GM13976 (cell line): ENCODE data around the gene WDR17.

Source experiments
- DNase-seq: peaks from one replicate; pipeline ENCODE4 v3.0.0; 2012; ENCODE audit warnings: low spot score
- CTCF ChIP-seq: IDR thresholded peaks from 2 replicates; pipeline ENCODE4 v1.5.1; 2012; ENCODE audit warnings: borderline replicate concordance, mild to moderate bottlenecking; ENCODE audit not compliant: insufficient read depth; ENCODE audit errors: extremely low read depth, missing control alignments, control extremely low read depth
- in situ Hi-C: fragments of 300-500 bp; cut with MboI; formaldehyde crosslinking; loops from one replicate; pipeline ENCODE4 v1.12.0; 2022; ENCODE audit warnings: low sequenced_read_pairs, mixed read lengths, inconsistent platforms; ENCODE audit not compliant: unreplicated experiment

WDR17 gene

GRCh38 chr4:176077561-176077960 lies 11.9 kb downstream of the WDR17 start:
- no peak for TF ChIP-seq CTCF

GRCh38 chr4:176084769-176085168 lies 19.1 kb downstream of the WDR17 start:
- in situ Hi-C loops, result no loop called here
- no peak for TF ChIP-seq CTCF
- no peak for DNase-seq

More at GRCh38 chr4:176077561-176077960, 11.9 kb downstream of the WDR17 start:
- in situ Hi-C loops, result no loop called here
- no peak for DNase-seq

- in situ Hi-C loops, result no loop called here
- TF ChIP-seq CTCF, result no peak
- no peak for DNase-seq
These were observed 24.5 kb downstream of the WDR17 start for GRCh38 chr4:176090115-176090514.

GRCh38 chr4:176099314-176099713 lies 33.7 kb downstream of the WDR17 start:
- DNase-seq, result no peak
- no peak for TF ChIP-seq CTCF
- in situ Hi-C loops, result no loop called here

GRCh38 chr4:176102414-176103063 lies 36.9 kb downstream of the WDR17 start:
- TF ChIP-seq CTCF, result no peak
- in situ Hi-C loops, result no loop called here
- no peak for DNase-seq

GRCh38 chr4:176107695-176108094 lies 42.1 kb downstream of the WDR17 start:
- no peak for DNase-seq
- TF ChIP-seq CTCF, result no peak
- in situ Hi-C loops, result no loop called here
